ENCODE results near the gene ZNF445.

The ZNF445 gene

GRCh38 chr3:44445786-44446185, 31.7 kb downstream of the ZNF445 start:
- no peak overlapping the region for H3K4me3 ChIP-seq (replicated peaks; ENCODE audit: low read depth, low read length)
- DNase-seq (ENCODE audit: low read depth): no peak

DNA sequence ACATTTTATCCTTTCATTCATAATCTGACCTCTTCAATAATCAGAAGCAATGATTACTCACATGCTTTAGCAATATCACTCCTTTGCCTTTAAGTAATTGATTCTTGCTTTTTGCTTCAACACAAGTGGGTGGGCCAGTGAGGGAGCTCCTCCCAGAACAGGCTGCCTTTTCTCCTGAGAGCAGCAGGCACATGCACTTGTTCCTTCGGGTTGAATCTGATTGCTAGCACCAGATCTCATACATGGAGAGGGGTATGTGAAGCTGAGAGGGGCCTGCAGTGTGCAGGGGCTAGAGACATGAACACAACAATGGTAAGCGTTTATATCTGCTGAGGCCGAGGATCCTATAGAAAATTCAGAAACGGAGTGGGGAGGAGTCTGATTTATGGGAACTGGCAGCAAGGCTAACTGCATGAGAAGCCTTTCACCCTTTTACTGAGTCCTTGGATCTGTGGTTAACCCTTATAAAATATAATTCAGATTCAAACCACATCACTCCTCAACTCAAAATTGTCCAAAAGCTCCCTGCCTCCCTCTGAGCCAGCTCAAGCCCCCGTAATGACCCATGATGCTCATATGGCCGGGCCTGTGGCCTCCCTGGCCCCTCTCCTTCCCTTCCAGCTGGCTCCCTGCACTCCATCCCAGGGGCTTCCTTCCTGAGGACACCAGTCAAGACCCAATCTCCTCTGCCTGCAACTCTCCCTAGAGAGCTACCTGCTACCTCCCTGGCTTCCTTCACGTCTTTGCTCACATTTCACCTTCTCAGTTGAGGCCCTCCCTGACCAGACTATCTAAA, 32.4 kb downstream of the ZNF445 start:
- H3K4me3 ChIP-seq (replicated peaks; ENCODE audit: low read depth, low read length): no peak overlapping the region
- no peak for TF ChIP-seq CTCF (IDR thresholded peaks at IDR 0.05; ENCODE audit: low read length, missing control alignments)
- no peak for DNase-seq (ENCODE audit: low read depth)

More at GRCh38 chr3:44445786-44446185, 31.7 kb downstream of the ZNF445 start:
- TF ChIP-seq CTCF (IDR thresholded peaks at IDR 0.05; ENCODE audit: low read length, missing control alignments): no peak

- TF ChIP-seq CTCF (IDR thresholded peaks at IDR 0.05; ENCODE audit: low read length, missing control alignments): no peak
- no peak overlapping the region for H3K4me3 ChIP-seq (replicated peaks; ENCODE audit: low read depth, low read length)
- no peak for DNase-seq (ENCODE audit: low read depth)
Measured at GRCh38 chr3:44444437-44444836, 33.0 kb downstream of the ZNF445 start.

DNA sequence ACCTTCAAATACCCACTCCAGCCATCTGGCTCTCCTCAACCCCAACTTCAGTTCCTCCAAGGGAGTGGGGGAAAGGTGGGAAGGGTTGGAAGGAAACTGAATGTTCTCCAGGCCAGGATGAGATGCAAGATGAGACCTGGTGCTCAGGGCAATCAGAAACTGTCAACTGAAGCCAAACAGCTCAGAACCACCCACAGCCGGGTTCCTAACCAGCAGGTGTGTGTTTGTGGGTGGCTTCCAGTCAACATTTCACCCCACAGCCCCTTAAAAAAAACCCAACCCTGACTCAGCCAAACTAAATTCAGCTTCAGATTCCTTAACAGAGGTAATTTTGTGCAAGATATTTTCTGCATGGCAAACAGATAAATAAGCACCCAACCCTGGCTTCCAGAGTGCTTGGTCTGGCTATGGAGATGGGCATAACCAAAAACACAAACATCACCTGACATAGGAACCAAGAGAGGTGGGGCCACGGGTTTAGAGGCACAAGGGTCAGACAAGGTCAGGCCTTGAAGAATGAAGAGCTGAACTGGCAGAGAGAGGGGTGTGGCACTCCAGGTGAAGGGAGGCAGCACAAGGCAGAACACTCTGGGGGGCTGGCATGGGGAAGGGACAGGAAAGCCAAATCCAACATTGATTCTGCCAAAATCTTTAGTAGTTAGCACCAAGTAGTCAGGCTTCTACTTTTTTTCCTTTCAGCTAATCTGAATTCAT, 34.7 kb downstream of the ZNF445 start:
- no peak for DNase-seq (ENCODE audit: low read depth)
- no peak for TF ChIP-seq CTCF (IDR thresholded peaks at IDR 0.05; ENCODE audit: low read length, missing control alignments)
- H3K4me3 ChIP-seq (replicated peaks; ENCODE audit: low read depth, low read length): no peak overlapping the region

DNA sequence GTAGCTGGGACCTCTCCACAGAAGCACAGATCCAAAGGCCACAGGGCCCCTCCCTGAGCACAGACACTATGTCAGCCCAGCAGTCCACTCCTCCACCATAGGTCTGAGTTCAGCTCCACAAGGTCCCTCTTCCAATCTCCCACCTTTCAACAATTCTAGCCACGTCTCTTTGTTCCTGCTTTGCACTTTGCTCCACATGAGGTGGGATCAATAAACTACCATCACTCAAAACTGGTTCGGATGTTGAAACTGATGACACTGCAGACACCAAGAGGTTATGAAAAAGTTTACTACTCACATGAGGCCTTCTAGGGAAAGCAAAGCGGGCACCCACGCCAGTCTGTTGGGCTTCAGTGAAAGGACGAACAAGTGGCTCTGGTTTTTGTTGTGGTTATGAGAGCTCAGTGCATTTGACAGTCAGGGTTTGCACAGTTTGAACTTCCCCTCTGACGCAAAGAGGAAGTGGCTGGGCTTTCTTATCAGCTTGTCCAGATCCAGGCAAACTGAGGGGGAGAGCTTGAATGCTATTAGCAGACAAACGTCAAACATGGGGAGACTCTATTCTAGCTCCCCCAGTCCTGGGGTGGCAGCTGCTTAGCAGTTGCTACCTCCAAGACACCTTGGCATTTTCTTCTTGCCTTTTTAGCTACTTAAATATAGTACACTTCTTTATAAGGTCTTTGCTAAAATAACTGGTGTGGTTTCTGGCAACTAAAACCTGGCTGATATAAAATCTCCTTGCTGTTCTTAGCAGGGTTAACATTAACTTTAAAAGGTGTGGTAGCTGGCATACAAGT, 37.8 kb downstream of the ZNF445 start:
- H3K4me3 ChIP-seq (replicated peaks; ENCODE audit: low read depth, low read length): peak overlapping the region; percentile 41
- TF ChIP-seq CTCF (IDR thresholded peaks at IDR 0.05; ENCODE audit: low read length, missing control alignments): no peak
- DNase-seq (ENCODE audit: low read depth): peak; percentile 99

DNA sequence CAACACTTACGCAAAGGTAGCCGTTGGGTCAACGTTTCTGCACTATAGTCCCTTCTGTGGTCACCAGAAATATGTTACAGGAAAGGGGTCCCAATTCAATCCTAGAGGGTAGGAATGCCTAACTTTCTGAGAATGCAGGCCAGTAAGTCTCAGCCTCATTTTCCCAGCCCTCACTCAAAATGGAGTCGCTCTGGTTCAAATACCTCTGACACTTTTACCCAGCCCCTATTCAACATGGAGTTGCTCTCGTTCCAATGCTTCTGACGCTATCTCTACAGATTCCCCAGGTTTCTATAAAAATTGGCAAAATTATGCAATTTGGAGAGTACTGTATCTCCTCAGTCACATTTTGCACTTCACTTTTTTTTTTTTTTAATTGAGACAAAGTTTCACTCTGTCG, 39.7 kb downstream of the ZNF445 start:
- TF ChIP-seq CTCF (IDR thresholded peaks at IDR 0.05; ENCODE audit: low read length, missing control alignments): no peak
- no peak overlapping the region for H3K4me3 ChIP-seq (replicated peaks; ENCODE audit: low read depth, low read length)
- no peak for DNase-seq (ENCODE audit: low read depth)

Data from fibroblast of pulmonary artery (primary cell).